Mucosa of stomach (tissue), 1 donor: Measurements from ENCODE around the gene RMP24.

ENCODE experiments used
- H3K27me3 ChIP-seq: one replicate; pipeline ENCODE4 v1.7.0; 2013; ENCODE audit warnings: mild to moderate bottlenecking, low read length; ENCODE audit not compliant: control insufficient read depth, insufficient read depth
- H3K36me3 ChIP-seq: one replicate; pipeline ENCODE4 v1.7.0; 2013; ENCODE audit warnings: low read length; ENCODE audit not compliant: control insufficient read depth, insufficient read depth
- H3K4me1 ChIP-seq: one replicate; pipeline ENCODE4 v1.7.0; 2013; ENCODE audit warnings: mild to moderate bottlenecking, low read length; ENCODE audit not compliant: control insufficient read depth, insufficient read depth
- H3K4me3 ChIP-seq: one replicate; pipeline ENCODE4 v1.7.0; 2013; ENCODE audit warnings: low read length
- H3K9ac ChIP-seq: one replicate; pipeline ENCODE4 v1.7.0; 2013; ENCODE audit warnings: mild to moderate bottlenecking, low read length, moderate library complexity
- H3K9me3 ChIP-seq: one replicate; pipeline ENCODE4 v1.7.0; 2013; ENCODE audit warnings: mild to moderate bottlenecking, low read length, moderate library complexity; ENCODE audit not compliant: control insufficient read depth
- donor health status: Pancreatic carcinoma.

Gene RMP24

GRCh38 chr18:35969676-35970075 lies 2.8 kb upstream of the RMP24 start:
- H3K4me1 ChIP-seq, result peaks cover 28% of the 10 kb centered on the region
- no peaks in the 10 kb centered on the region for H3K27me3 ChIP-seq
- no peak overlapping the region for H3K9ac ChIP-seq
- H3K9me3 ChIP-seq, result no peaks in the 10 kb centered on the region
- H3K4me3 ChIP-seq, result no peak overlapping the region
- H3K36me3 ChIP-seq, result no peaks in the 10 kb centered on the region

GRCh38 chr18:35971661-35972196 lies 750 bp upstream of the RMP24 start:
- H3K36me3 ChIP-seq, result no peaks in the 10 kb centered on the region
- peaks cover 22% of the 10 kb centered on the region for H3K4me1 ChIP-seq
- peak overlapping the region; percentile 77 for H3K9ac ChIP-seq
- H3K9me3 ChIP-seq, result no peaks in the 10 kb centered on the region
- no peaks in the 10 kb centered on the region for H3K27me3 ChIP-seq
- peak overlapping the region; percentile 62 for H3K4me3 ChIP-seq

- Histone ChIP-seq H3K36me3 (peaks cover 5% of the 10 kb centered on the region), H3K4me1 (peaks cover 21% of the 10 kb centered on the region), H3K4me3 (peak overlapping the region; percentile 62), H3K27me3 (no peaks in the 10 kb centered on the region), H3K9me3 (no peaks in the 10 kb centered on the region), H3K9ac (no peak overlapping the region)
Measured at GRCh38 chr18:35973650-35974049, 1.2 kb downstream of the RMP24 start.

GRCh38 chr18:35974181-35974580 lies 1.7 kb downstream of the RMP24 start:
- no peak overlapping the region for H3K4me3 ChIP-seq
- H3K27me3 ChIP-seq, result no peaks in the 10 kb centered on the region
- peaks cover 21% of the 10 kb centered on the region for H3K4me1 ChIP-seq
- no peaks in the 10 kb centered on the region for H3K9me3 ChIP-seq
- H3K36me3 ChIP-seq, result peaks cover 5% of the 10 kb centered on the region
- no peak overlapping the region for H3K9ac ChIP-seq

GRCh38 chr18:35979112-35979511 lies 6.6 kb downstream of the RMP24 start:
- H3K9ac ChIP-seq, result no peak overlapping the region
- no peaks in the 10 kb centered on the region for H3K9me3 ChIP-seq
- H3K4me1 ChIP-seq, result peaks cover 2% of the 10 kb centered on the region
- no peak overlapping the region for H3K4me3 ChIP-seq
- H3K36me3 ChIP-seq, result peaks cover 5% of the 10 kb centered on the region
- no peaks in the 10 kb centered on the region for H3K27me3 ChIP-seq

GRCh38 chr18:35982409-35983114 lies 10.1 kb downstream of the RMP24 start:
- no peak overlapping the region for H3K4me3 ChIP-seq
- H3K9ac ChIP-seq, result no peak overlapping the region
- H3K4me1 ChIP-seq, result no peaks in the 10 kb centered on the region
- no peaks in the 10 kb centered on the region for H3K9me3 ChIP-seq
- H3K27me3 ChIP-seq, result no peaks in the 10 kb centered on the region
- peaks cover 5% of the 10 kb centered on the region for H3K36me3 ChIP-seq

GRCh38 chr18:35983147-35983546 lies 10.7 kb downstream of the RMP24 start:
- no peaks in the 10 kb centered on the region for H3K27me3 ChIP-seq
- no peak overlapping the region for H3K9ac ChIP-seq
- H3K4me1 ChIP-seq, result no peaks in the 10 kb centered on the region
- no peaks in the 10 kb centered on the region for H3K9me3 ChIP-seq
- peaks cover under 1% of the 10 kb centered on the region for H3K36me3 ChIP-seq
- H3K4me3 ChIP-seq, result no peak overlapping the region

- no peaks in the 10 kb centered on the region for H3K9me3 ChIP-seq
- no peak overlapping the region for H3K4me3 ChIP-seq
- H3K36me3 ChIP-seq, result no peaks in the 10 kb centered on the region
- no peak overlapping the region for H3K9ac ChIP-seq
- no peaks in the 10 kb centered on the region for H3K27me3 ChIP-seq
- no peaks in the 10 kb centered on the region for H3K4me1 ChIP-seq
Measured at GRCh38 chr18:35983818-35984217, 11.3 kb downstream of the RMP24 start.

GRCh38 chr18:35991696-35992095 lies 19.2 kb downstream of the RMP24 start:
- no peak overlapping the region for H3K9ac ChIP-seq
- no peaks in the 10 kb centered on the region for H3K27me3 ChIP-seq
- no peaks in the 10 kb centered on the region for H3K4me1 ChIP-seq
- no peaks in the 10 kb centered on the region for H3K36me3 ChIP-seq
- no peak overlapping the region for H3K4me3 ChIP-seq
- no peaks in the 10 kb centered on the region for H3K9me3 ChIP-seq

- no peak overlapping the region for H3K4me3 ChIP-seq
- H3K27me3 ChIP-seq, result no peaks in the 10 kb centered on the region
- H3K9ac ChIP-seq, result no peak overlapping the region
- H3K4me1 ChIP-seq, result no peaks in the 10 kb centered on the region
- H3K9me3 ChIP-seq, result no peaks in the 10 kb centered on the region
- no peaks in the 10 kb centered on the region for H3K36me3 ChIP-seq
Measured at GRCh38 chr18:35993013-35993412, 20.5 kb downstream of the RMP24 start.

- no peaks in the 10 kb centered on the region for H3K4me1 ChIP-seq
- no peak overlapping the region for H3K9ac ChIP-seq
- H3K27me3 ChIP-seq, result no peaks in the 10 kb centered on the region
- no peaks in the 10 kb centered on the region for H3K36me3 ChIP-seq
- H3K4me3 ChIP-seq, result no peak overlapping the region
- H3K9me3 ChIP-seq, result no peaks in the 10 kb centered on the region
Measured at GRCh38 chr18:35998967-35999366, 26.5 kb downstream of the RMP24 start.

GRCh38 chr18:35999925-36000324 lies 27.4 kb downstream of the RMP24 start:
- H3K9ac ChIP-seq, result no peak overlapping the region
- no peaks in the 10 kb centered on the region for H3K4me1 ChIP-seq
- H3K27me3 ChIP-seq, result no peaks in the 10 kb centered on the region
- no peaks in the 10 kb centered on the region for H3K36me3 ChIP-seq
- H3K9me3 ChIP-seq, result no peaks in the 10 kb centered on the region
- H3K4me3 ChIP-seq, result no peak overlapping the region
